SK-N-SH (cell line): ENCODE results near the gene TRRAP. TPM values are rescaled to one million over a fixed set of nuclear protein-coding genes. Genes with fewer than 3 reads are reported as not detected.
A peak's percentile ranks its signal among the peaks of the same experiment; 100 is the strongest.

Source experiments
- CTCF ChIA-PET: fragments of 300-600, 350-600 bp; formaldehyde crosslinking; extraction: SDS; loops from one replicate; lab custom pipeline; 2021; lab: Yijun Ruan, JAX
- POLR2A ChIA-PET: fragments of 350-600 bp; sonication (Branson Sonifier 250); formaldehyde crosslinking; extraction: SDS; loops from one replicate; lab custom pipeline; 2020; ENCODE audit warnings: antibody characterized with exemption, inconsistent platforms; lab: Yijun Ruan, JAX
- DNase-seq: peaks from one replicate; pipeline ENCODE4 v3.0.0; 2012
- H2AFZ ChIP-seq: fragments of 200-600 bp; sonication (generic); 2 replicates; pipeline ENCODE4 v1.8.1; 2016; ENCODE audit warnings: antibody characterized with exemption, mild to moderate bottlenecking, low read depth
- H3F3A ChIP-seq: fragments of 200-600 bp; sonication (generic); replicated peaks from 2 replicates; pipeline ENCODE3; 2016; ENCODE audit warnings: antibody characterized with exemption, mild to moderate bottlenecking; ENCODE audit not compliant: insufficient read depth
- H3K27ac ChIP-seq, 2 experiments: fragments of 200-500 bp in 1 of 2; fragments of 200-600 bp in 1 of 2; sonication (Bioruptor generic) in 1 of 2; sonication (generic), shearing (Covaris generic) in 1 of 2; 2 replicates each; pipeline versions ENCODE4 v1.5.1 to v1.6.1; 2014 to 2016; ENCODE audit warnings: low read depth in 2 of 2, inconsistent platforms in 1 of 2, low read length in 1 of 2, mild to moderate bottlenecking in 1 of 2, mixed read lengths in 1 of 2
- H3K27me3 ChIP-seq: fragments of 200-600 bp; sonication (generic), shearing (Covaris generic); 2 replicates; pipeline ENCODE4 v1.6.1; 2016; ENCODE audit warnings: mixed run types; ENCODE audit not compliant: insufficient read depth
- H3K36me3 ChIP-seq, 2 experiments: fragments of 200-500 bp in 1 of 2; fragments of 200-600 bp in 1 of 2; sonication (Bioruptor generic) in 1 of 2; sonication (generic) in 1 of 2; replicated peaks in 1 of 2; 2 replicates each; pipeline versions ENCODE3 to v1.5.1; 2014 to 2016; ENCODE audit warnings: low read length in 1 of 2, mild to moderate bottlenecking in 1 of 2; ENCODE audit not compliant: insufficient read depth in 2 of 2, control insufficient read depth in 1 of 2
- H3K4me1 ChIP-seq, 2 experiments: fragments of 200-500 bp in 1 of 2; fragments of 200-600 bp in 1 of 2; sonication (Bioruptor generic) in 1 of 2; sonication (generic), shearing (Covaris generic) in 1 of 2; 2 replicates each; pipeline versions ENCODE4 v1.5.1 to v1.6.1; 2014 to 2016; ENCODE audit warnings: low read depth in 1 of 2, low read length in 1 of 2, mixed run types in 1 of 2; ENCODE audit not compliant: insufficient read depth in 2 of 2, control insufficient read depth in 1 of 2
- H3K4me2 ChIP-seq: fragments of 200-600 bp; sonication (generic), shearing (Covaris generic); 2 replicates; pipeline ENCODE4 v1.6.1; 2017; ENCODE audit warnings: mixed run types
- H3K4me3 ChIP-seq, 2 experiments: fragments of 200-500 bp in 1 of 2; fragments of 200-600 bp in 1 of 2; sonication (Bioruptor generic) in 1 of 2; sonication (generic), shearing (Covaris generic) in 1 of 2; 2 replicates each; pipeline versions ENCODE4 v1.5.1 to v1.8.1; 2014 to 2016; ENCODE audit warnings: low read depth in 2 of 2, inconsistent platforms in 1 of 2, low read length in 1 of 2, mild to moderate bottlenecking in 1 of 2, mixed read lengths in 1 of 2, moderate library complexity in 1 of 2
- H3K79me2 ChIP-seq: fragments of 200-600 bp; sonication (generic); 2 replicates; pipeline ENCODE4 v1.8.1; 2017; ENCODE audit warnings: mild to moderate bottlenecking; ENCODE audit not compliant: insufficient read depth
- H3K9ac ChIP-seq: fragments of 200-600 bp; sonication (generic); 2 replicates; pipeline ENCODE4 v1.6.1; 2017; ENCODE audit warnings: mixed run types
- H3K9me2 ChIP-seq: fragments of 200-600 bp; sonication (generic); 2 replicates; pipeline ENCODE4 v1.6.1; 2017; ENCODE audit warnings: mixed run types
- H3K9me3 ChIP-seq: fragments of 200-600 bp; sonication (generic); 2 replicates; pipeline ENCODE4 v1.6.1; 2017; ENCODE audit warnings: mixed run types, mild to moderate bottlenecking, moderate library complexity
- H4K20me1 ChIP-seq: fragments of 200-600 bp; sonication (generic); 2 replicates; pipeline ENCODE4 v1.6.1; 2017; ENCODE audit warnings: mild to moderate bottlenecking, mixed run types; ENCODE audit not compliant: insufficient read depth
- CHD2 ChIP-seq: fragments of 150-350 bp; IDR thresholded peaks from 2 replicates; pipeline ENCODE4 v1.6.1; 2018; ENCODE audit warnings: low read length; ENCODE audit not compliant: partially characterized antibody
- CTCF ChIP-seq: fragments of 200-600 bp; sonication (generic); IDR thresholded peaks from 2 replicates; pipeline ENCODE4 v1.6.1; 2017; ENCODE audit warnings: antibody characterized with exemption, mild to moderate bottlenecking, moderate library complexity
- EP300 ChIP-seq, 2 experiments: IDR thresholded peaks; 2 replicates each; pipeline versions ENCODE4 v1.4.0 to v1.6.1; 2012; ENCODE audit warnings: borderline replicate concordance in 1 of 2, low read depth in 1 of 2, low read length in 1 of 2
- FOXJ3 ChIP-seq: sonication (generic); formaldehyde crosslinking; IDR thresholded peaks from 2 replicates; pipeline ENCODE4 v1.5.1; 2020; ENCODE audit warnings: mild to moderate bottlenecking, missing genetic modification reagents
- GABPA ChIP-seq: IDR thresholded peaks from 2 replicates; pipeline ENCODE4 v1.4.0; 2012; ENCODE audit warnings: low read depth, mild to moderate bottlenecking
- GATA2 ChIP-seq: sonication (generic); formaldehyde crosslinking; IDR thresholded peaks from 2 replicates; pipeline ENCODE4 v1.5.0; 2020; ENCODE audit warnings: mild to moderate bottlenecking, missing genetic modification reagents
- JUND ChIP-seq: IDR thresholded peaks from 2 replicates; pipeline ENCODE4 v1.4.0; 2012
- PBX3 ChIP-seq: IDR thresholded peaks from 2 replicates; pipeline ENCODE4; 2012
- RCOR1 ChIP-seq: fragments of 150-350 bp; IDR thresholded peaks from 2 replicates; pipeline ENCODE4 v1.6.1; 2017; ENCODE audit warnings: antibody characterized with exemption, low read length
- SIN3A ChIP-seq: IDR thresholded peaks from 2 replicates; pipeline ENCODE4 v1.6.1; 2012; ENCODE audit warnings: low read depth, mild to moderate bottlenecking, low read length, moderate library complexity, borderline replicate concordance
- TCF12 ChIP-seq: IDR thresholded peaks from 2 replicates; pipeline ENCODE4 v1.4.0; 2012
- TEAD4 ChIP-seq: IDR thresholded peaks from 2 replicates; pipeline ENCODE4 v1.4.0; 2012; ENCODE audit warnings: mild to moderate bottlenecking, borderline replicate concordance; ENCODE audit not compliant: insufficient read depth
- YY1 ChIP-seq: IDR thresholded peaks from 2 replicates; pipeline ENCODE4 v1.4.0; 2012; ENCODE audit warnings: low read depth, mild to moderate bottlenecking
- ZBTB33 ChIP-seq: IDR thresholded peaks from 2 replicates; pipeline ENCODE4 v1.4.0; 2012; ENCODE audit warnings: low read depth, borderline replicate concordance
- WGBS: methylation state at CpG from one replicate; pipeline ENCODE4 v1.1.6; 2017; ENCODE audit warnings: low lambda C conversion rate; 5-methylcytosine and 5-hydroxymethylcytosine counted together
- polyA plus RNA-seq, 3 experiments: library from polyadenylated mRNA; depleted of rRNA; stranded (reverse); fragments of >200 nt; gene quantifications; 2 replicates each; pipeline ENCODE4 v1.2.3, GENCODE V29; 2012
- TF ChIP-seq, protein P1 (sequence below): fragments of 150-350 bp; IDR thresholded peaks from 2 replicates; pipeline ENCODE4 v1.6.1; 2016; ENCODE audit warnings: mild to moderate bottlenecking, low read depth, low read length
- TF ChIP-seq, protein P2 (sequence below): IDR thresholded peaks from 2 replicates; pipeline ENCODE4 v1.4.0; 2012; ENCODE audit warnings: low read depth
- TF ChIP-seq, protein P3 (sequence below): IDR thresholded peaks from 2 replicates; pipeline ENCODE4 v1.4.0; 2012; ENCODE audit warnings: low read depth, borderline replicate concordance

Gene TRRAP
- polyA plus RNA-seq, 1 of the 3 experiments (the other 2 are of a cell fraction) = 24.9 TPM

DNA sequence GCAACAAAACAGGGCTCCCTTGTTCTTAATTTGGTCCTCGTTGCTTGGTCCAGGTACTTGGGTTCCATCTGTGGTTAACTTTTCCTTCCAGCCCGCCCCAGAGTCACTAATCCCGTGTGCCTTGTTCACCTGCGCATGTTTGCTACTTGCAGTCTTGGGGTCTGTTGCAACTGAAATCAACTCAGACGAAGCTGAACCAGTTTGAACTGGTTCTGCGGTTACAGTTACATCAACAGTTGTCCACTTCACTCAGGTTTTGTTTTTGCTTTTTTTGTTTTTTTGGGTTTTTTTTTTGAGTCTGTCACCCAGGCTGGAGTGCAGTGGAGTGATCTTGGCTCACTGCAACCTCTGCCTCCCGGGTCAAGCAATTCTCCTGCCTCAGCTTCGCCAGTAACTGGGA, 34.7 kb downstream of the TRRAP start:
- Histone ChIP-seq H3K36me3 (peaks cover 68 to 92% of the 10 kb centered on the region in 2 experiments), H3K9ac (no peak overlapping the region), H3F3A (peaks cover 28% of the 10 kb centered on the region), H4K20me1 (peaks cover 11% of the 10 kb centered on the region), H3K27ac (peak overlapping the region in 1 of 2 experiments; percentile 39; a peak in 1 of 4 replicates), H3K27me3 (no peaks in the 10 kb centered on the region), H3K9me2 (no peaks in the 10 kb centered on the region), H3K9me3 (no peaks in the 10 kb centered on the region), H3K4me3 (no peak overlapping the region), H3K79me2 (peaks cover 14% of the 10 kb centered on the region; the same call in 1 of the 2 replicates), H3K4me1 (peaks cover 0 to 7% of the 10 kb centered on the region in 2 experiments; a peak in 1 of 4 replicates), H2AFZ (no peak overlapping the region), H3K4me2 (no peak overlapping the region; the same call in 1 of the 2 replicates)
- TF ChIP-seq SIN3A (no peak), TEAD4 (no peak), JUND (no peak), ZBTB33 (no peak), FOXJ3 (CRISPR knock-in tag) (no peak), CHD2 (no peak), GABPA (no peak), CTCF (no peak), YY1 (no peak), EP300 (IDR thresholded peaks at IDR 0.05; ENCODE audit: borderline replicate concordance in 1 of 2, low read depth in 1 of 2, low read length in 1 of 2) (no peak), RCOR1 (no peak), PBX3 (no peak), GATA2 (CRISPR knock-in tag) (no peak), TCF12 (no peak)
- TF ChIP-seq, protein P1, sequence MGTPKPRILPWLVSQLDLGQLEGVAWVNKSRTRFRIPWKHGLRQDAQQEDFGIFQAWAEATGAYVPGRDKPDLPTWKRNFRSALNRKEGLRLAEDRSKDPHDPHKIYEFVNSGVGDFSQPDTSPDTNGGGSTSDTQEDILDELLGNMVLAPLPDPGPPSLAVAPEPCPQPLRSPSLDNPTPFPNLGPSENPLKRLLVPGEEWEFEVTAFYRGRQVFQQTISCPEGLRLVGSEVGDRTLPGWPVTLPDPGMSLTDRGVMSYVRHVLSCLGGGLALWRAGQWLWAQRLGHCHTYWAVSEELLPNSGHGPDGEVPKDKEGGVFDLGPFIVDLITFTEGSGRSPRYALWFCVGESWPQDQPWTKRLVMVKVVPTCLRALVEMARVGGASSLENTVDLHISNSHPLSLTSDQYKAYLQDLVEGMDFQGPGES = no peak
- TF ChIP-seq, protein P2, sequence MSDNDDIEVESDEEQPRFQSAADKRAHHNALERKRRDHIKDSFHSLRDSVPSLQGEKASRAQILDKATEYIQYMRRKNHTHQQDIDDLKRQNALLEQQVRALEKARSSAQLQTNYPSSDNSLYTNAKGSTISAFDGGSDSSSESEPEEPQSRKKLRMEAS = no peak
- TF ChIP-seq, protein P3, sequence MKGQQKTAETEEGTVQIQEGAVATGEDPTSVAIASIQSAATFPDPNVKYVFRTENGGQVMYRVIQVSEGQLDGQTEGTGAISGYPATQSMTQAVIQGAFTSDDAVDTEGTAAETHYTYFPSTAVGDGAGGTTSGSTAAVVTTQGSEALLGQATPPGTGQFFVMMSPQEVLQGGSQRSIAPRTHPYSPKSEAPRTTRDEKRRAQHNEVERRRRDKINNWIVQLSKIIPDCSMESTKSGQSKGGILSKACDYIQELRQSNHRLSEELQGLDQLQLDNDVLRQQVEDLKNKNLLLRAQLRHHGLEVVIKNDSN = no peak
- no peak for DNase-seq
- POLR2A ChIA-PET = no interaction called here
- WGBS = 94% methylated on average over 8 of the region's 8 CpGs
- CTCF ChIA-PET = interaction anchor here (1.4 to 1.9 kb wide), 3 partner anchors 11 to 492 kb away, joined by 3 to 8 read pairs (median 6); no protein-coding TSS in a partner anchor
